ENCODE data around the gene TUBGCP6.

Gene TUBGCP6, protein sequence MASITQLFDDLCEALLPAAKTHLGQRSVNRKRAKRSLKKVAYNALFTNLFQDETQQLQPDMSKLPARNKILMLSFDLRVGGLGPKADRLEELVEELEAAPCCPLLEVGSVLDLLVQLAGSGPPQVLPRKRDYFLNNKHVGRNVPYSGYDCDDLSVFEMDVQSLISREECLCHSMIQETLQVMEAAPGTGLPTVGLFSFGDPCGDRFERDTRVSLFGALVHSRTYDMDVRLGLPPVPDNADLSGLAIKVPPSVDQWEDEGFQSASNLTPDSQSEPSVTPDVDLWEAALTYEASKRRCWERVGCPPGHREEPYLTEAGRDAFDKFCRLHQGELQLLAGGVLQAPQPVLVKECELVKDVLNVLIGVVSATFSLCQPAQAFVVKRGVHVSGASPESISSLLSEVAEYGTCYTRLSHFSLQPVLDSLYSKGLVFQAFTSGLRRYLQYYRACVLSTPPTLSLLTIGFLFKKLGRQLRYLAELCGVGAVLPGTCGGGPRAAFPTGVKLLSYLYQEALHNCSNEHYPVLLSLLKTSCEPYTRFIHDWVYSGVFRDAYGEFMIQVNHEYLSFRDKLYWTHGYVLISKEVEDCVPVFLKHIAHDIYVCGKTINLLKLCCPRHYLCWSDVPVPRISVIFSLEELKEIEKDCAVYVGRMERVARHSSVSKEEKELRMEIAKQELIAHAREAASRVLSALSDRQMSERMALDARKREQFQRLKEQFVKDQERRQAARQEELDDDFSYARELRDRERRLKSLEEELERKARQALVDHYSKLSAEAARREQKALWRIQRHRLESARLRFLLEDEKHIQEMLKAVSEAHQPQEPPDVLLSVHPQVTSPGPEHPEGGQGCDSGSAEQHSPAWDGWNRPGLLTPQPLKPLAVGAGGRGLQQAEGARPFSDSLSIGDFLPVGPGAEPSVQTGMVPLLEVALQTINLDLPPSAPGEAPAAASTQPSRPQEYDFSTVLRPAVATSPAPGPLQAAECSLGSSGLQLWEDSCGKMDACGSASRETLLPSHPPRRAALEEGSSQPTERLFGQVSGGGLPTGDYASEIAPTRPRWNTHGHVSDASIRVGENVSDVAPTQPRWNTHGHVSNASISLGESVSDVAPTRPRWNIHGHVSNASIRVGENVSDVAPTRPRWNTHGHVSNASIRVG (N-terminal part only)

DNA sequence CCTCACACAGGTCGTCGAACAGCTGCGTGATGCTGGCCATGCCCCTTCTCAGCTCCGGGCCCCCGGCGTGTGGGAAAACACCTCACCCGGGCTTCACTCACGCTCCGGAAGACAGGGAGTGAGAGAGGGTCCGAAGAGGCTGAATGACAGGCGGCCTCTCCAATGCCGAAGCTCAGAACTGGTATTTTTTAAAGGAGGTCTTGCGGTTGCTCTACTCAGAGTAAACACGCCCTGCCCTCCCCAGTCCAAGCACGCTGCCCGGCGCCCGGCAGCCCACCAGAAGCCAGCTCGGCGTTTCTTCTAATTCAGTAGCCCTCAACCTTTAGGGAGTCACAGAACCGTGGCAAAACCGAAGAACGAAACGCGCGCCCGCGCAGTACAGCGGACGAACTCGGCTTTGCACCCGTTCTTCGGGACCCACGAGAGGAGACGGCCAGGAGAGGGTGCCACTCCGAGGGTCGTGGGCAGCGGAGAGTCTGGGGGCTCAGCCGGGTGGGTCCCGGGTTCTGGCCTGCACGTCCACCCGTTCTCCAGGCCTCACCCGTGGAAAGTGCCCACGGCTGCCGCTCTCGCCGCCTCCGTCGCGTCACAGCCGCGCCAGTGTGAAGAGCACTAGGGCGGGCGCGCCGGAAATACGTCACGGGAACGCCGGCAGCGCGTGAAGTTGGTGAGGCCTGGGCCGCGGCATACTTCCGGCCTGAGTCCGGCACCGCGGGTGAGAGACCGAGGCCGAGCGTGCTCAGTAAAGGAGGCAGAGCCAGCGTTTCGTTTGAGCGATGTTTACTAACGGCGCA, at the start of gene TUBGCP6:
TSS of gene TUBGCP6 (minus strand) at position 604 of the 794 bp plus-strand sequence. CDS start at position 40, 564 bp downstream.
- Mint-ChIP-seq H3K27ac (peak within 1 kb of the TSS; percentile 96), H3K4me3 (peak within 1 kb of the TSS; percentile 98), H3K4me1 (peaks cover 30% of the 10 kb centered on the region), H3K36me3 (peaks cover 8% of the 10 kb centered on the region), H3K9me3 (no peaks in the 10 kb centered on the region), H3K27me3 (no peaks in the 10 kb centered on the region)
- DNase-seq (ENCODE audit: low spot score in 2 of 2) (peak; percentile 86 to 94), ATAC-seq (ENCODE audit: low read depth) (peak; percentile 74)

DNA sequence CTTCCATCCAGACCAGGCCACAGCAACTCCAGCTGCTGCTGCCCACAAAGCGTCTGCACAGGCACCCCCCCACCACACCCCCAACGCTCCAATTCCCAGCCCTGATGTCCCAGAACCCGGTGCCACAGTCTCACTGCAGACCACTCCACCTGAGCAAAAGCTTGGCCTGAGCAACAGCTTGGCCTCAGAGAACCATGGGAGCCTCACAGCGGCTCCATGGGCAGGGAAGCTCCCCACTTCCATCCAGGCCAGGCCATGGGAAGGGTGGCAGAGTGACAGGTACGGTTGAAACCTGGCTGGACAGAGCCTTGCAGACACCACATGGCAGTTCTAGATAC, 49.5 kb upstream of the TUBGCP6 start:
- no peak for DNase-seq (ENCODE audit: low spot score in 2 of 2)
- no peak overlapping the region for H3K4me3 Mint-ChIP-seq
- no peaks in the 10 kb centered on the region for H3K9me3 Mint-ChIP-seq
- H3K27ac Mint-ChIP-seq, result no peak overlapping the region
- peaks cover 27% of the 10 kb centered on the region for H3K4me1 Mint-ChIP-seq
- ATAC-seq (ENCODE audit: low read depth), result no peak
- peaks cover 15% of the 10 kb centered on the region for H3K27me3 Mint-ChIP-seq
- no peaks in the 10 kb centered on the region for H3K36me3 Mint-ChIP-seq

DNA sequence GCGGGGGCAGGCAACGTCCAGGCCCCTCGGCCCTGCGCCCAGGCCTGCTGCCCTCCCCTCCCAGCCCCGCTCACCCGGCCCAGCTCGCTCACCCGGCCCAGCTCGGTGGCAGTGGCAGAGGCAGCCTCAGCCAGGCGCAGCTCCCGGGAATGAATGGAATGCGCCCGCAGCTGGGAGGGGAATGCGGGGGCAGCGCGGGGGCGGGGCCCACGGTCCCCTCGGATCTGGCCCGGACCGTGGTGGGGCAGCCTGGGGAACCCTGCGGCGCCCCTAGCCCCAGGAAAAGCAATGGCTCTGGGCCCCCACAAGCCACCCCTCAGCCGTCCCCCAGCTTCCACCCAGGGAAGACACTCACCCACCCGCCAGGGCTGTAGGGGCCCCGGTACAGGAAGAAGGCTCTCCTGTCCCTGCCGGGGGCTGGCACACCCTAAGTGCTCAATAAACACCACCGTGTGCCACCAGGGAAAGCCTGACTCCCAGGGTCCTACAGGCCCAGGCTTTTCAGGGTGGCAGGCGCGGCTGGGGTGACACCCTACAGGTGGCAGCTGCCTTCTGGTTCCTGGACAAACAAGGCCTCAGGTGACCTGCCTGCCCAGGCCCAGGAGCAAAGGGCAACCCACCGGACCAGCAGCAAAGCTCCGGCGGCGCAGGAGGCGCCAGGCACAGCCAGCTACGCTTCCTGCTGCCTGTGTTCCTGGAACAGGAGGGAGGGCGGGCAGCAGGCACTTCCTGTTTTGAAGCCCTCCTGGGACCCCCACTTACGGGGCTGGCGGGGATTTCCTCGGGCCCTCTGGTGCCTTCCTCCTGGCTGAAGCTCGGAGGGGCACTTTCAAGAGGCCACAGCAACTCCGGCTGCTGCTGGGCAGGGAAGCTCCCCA, 48.9 kb upstream of the TUBGCP6 start:
- ATAC-seq (ENCODE audit: low read depth), result peak; percentile 30
- Mint-ChIP-seq H3K4me1 (peaks cover 24% of the 10 kb centered on the region), H3K4me3 (no peak overlapping the region), H3K36me3 (no peaks in the 10 kb centered on the region), H3K27me3 (peaks cover 12% of the 10 kb centered on the region), H3K9me3 (no peaks in the 10 kb centered on the region), H3K27ac (no peak overlapping the region)
- no peak for DNase-seq (ENCODE audit: low spot score in 2 of 2)

DNA sequence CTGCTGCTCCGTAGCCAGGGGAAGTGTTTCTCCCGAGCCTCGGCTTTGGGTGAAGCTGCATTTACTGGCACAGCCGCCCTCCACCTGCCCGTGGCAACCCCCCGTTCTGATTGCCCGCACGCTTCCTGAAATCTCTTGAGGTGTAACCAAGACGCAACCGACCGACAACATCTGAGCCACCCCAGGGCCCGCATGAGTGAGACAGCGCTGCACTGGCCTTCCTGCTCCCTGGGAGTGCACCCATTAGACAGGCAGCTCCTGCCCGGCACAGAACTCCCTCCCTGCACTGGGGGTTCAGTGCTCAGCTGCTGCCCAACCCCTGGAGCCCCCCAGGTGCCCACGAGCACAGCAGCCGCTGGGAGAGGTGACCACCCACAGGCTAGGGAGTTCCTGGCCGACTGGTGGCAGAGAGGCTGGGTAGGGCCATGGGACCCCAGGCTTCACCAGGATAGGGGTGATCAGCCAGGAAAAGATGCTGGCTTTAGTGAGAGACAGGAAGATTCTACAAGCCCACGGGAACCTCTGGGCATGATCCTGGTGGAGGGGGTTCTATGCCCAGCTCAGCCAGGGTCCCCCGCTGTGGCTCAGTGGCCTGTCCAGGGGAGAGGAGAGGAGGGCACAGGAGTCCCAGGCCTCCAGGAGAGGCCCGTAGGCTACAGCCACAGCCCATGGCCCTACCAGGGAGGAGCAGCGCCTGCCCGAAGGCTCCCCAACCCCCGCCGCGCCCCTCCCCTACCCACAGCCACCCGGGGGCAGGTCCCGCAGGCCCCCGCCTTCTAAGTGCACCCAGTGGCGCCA, 48.0 kb upstream of the TUBGCP6 start:
- Mint-ChIP-seq H3K27ac (peak overlapping the region; percentile 35), H3K4me1 (peaks cover 24% of the 10 kb centered on the region), H3K36me3 (no peaks in the 10 kb centered on the region), H3K9me3 (no peaks in the 10 kb centered on the region), H3K4me3 (peak overlapping the region; percentile 59), H3K27me3 (peaks cover 12% of the 10 kb centered on the region)
- ATAC-seq (ENCODE audit: low read depth) (peak; percentile 88), DNase-seq (ENCODE audit: low spot score in 2 of 2) (peak in 1 of 2 donors; percentile 64)

DNA sequence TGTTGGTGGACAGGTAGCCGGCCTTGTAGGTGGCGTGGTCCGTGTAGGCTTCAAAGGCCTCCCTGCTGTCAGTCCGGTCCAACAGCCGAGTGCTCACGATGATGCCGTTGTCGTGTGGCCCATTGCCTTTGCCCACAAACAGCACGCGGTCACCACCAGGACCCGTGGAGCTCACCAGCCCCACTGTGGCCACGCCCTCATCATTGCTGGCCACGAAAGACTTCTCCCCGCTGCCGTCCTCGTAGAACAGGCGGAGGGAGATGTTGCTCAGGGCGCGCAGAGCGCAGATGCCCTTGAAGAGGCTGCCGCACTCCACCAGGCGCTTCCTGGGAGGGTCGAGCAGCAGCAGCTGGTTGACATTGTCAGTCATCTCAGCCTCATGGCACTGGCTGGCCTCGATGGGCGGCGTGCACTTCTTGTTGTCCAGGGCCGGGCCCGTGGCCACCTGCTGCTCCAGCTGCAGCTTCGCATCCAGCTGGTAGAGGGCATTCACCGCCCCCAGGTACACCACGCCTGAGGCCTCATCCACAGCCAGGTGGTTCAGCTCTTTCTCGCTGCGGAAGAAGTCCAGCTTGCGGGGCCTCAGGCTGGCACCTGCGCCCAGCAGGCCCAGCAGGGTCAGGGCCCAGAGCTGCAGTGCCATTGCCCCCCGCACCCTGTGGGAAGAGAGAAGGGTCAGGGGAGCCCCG, 45.3 kb upstream of the TUBGCP6 start:
- DNase-seq (ENCODE audit: low spot score in 2 of 2) (no peak), ATAC-seq (ENCODE audit: low read depth) (no peak)
- peaks cover 19% of the 10 kb centered on the region for H3K4me1 Mint-ChIP-seq
- H3K36me3 Mint-ChIP-seq, result no peaks in the 10 kb centered on the region
- no peak overlapping the region for H3K27ac Mint-ChIP-seq
- H3K27me3 Mint-ChIP-seq, result peaks cover 9% of the 10 kb centered on the region
- no peaks in the 10 kb centered on the region for H3K9me3 Mint-ChIP-seq
- H3K4me3 Mint-ChIP-seq, result no peak overlapping the region

DNA sequence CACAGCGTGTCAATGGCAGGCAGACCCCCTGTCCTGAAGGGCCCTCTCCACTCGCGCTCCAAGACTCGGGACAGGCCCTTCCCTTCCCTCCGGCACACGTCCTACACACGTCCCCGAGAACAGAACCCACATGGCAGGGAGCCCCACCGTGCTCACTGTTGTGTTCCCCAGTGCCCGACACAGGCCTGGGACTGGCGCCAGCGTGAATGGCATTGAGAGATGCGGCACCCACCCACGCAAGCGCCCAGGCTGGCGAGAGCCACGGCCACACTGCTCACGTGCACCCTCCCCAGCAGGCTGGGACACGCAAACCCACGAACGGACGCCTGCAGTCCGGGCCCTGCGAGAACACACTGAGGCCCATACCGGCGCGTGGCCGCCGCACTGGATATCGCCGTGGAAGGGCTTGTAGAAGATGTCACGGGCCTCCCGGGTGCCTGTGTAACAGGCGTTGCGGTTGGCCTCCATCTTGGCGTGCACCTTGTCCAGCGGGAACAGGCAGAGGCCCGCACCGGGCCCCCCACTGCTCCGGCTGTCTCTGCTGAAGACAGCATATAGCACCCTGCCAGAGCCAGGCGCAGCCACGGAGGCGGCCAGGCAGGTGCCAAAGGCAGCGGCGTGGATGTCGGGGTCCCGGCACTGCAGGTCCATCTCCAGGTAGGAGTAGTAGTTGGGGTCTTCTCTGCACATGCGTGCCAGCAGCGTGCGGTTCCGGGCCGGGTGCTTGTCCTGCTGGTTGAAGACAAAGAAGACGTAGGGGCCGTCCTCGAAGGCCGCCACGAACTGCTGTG, 44.5 kb upstream of the TUBGCP6 start:
- Mint-ChIP-seq H3K9me3 (no peaks in the 10 kb centered on the region), H3K36me3 (no peaks in the 10 kb centered on the region)
- ATAC-seq (ENCODE audit: low read depth), result no peak

DNA sequence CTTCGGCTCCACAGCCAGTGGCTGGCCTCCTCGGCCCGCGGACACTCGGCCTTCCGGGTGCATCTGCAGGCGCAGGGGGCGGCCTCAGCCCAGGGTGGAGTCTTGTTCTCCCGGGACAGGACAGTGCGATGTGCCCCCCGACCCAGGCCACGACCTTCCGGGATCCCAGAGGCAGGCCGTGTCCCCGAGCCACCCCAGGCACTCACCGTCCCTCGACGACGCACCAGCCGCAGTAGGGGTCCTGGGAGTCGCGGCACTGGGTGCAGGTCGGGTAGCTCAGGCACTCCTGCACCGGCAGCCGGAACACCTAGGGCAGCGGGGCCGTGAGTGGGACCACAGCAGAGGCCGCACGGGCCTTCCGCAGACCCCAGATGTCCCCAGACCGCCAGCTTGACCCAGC, 42.9 kb upstream of the TUBGCP6 start:
- no peaks in the 10 kb centered on the region for H3K36me3 Mint-ChIP-seq
- H3K4me1 Mint-ChIP-seq, result peaks cover 15% of the 10 kb centered on the region
- no peak overlapping the region for H3K4me3 Mint-ChIP-seq
- peaks cover 9% of the 10 kb centered on the region for H3K27me3 Mint-ChIP-seq
- H3K27ac Mint-ChIP-seq, result no peak overlapping the region
- no peak for DNase-seq (ENCODE audit: low spot score in 2 of 2)
- H3K9me3 Mint-ChIP-seq, result no peaks in the 10 kb centered on the region
- ATAC-seq (ENCODE audit: low read depth), result no peak

More for the DNA sequence above, 44.5 kb upstream of the TUBGCP6 start:
- DNase-seq (ENCODE audit: low spot score in 2 of 2), result no peak
- H3K4me1 Mint-ChIP-seq, result peaks cover 19% of the 10 kb centered on the region
- no peak overlapping the region for H3K4me3 Mint-ChIP-seq
- H3K27me3 Mint-ChIP-seq, result peaks cover 9% of the 10 kb centered on the region
- H3K27ac Mint-ChIP-seq, result no peak overlapping the region

DNA sequence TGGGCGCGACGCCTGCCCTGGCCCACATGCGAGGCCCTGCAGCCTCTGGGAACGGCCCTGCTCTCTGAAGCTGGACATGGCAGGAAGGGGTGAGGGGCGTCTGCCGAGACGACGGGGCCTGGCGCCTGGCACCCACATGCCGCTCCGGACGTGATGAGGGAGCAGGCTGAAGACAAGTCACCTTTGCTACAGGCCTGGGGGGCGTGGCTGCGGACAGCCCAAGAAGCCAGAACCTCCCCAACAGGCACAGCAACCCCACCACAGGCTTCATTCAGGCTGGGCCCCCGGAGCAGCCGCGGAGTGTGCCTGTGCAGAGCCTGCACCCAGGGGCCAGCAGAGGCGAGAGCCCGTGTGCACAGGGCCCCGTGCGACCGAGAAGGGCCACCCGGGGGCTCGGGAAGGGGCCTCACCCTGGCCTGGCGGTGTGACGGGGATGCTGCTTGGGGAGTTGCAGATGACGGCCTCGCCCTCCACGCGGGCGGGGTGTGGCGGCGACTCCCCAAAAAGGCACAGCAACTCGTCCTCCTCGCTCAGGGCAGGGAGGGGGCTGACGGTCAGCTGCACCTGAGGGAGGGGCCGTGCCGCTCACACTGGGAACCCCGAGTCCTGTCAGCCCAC, 42.0 kb upstream of the TUBGCP6 start:
- H3K27me3 Mint-ChIP-seq, result peaks cover 7% of the 10 kb centered on the region
- ATAC-seq (ENCODE audit: low read depth) (no peak), DNase-seq (ENCODE audit: low spot score in 2 of 2) (no peak)
- no peak overlapping the region for H3K27ac Mint-ChIP-seq
- H3K9me3 Mint-ChIP-seq, result no peaks in the 10 kb centered on the region
- H3K4me3 Mint-ChIP-seq, result no peak overlapping the region
- H3K4me1 Mint-ChIP-seq, result peaks cover 9% of the 10 kb centered on the region
- H3K36me3 Mint-ChIP-seq, result no peaks in the 10 kb centered on the region

DNA sequence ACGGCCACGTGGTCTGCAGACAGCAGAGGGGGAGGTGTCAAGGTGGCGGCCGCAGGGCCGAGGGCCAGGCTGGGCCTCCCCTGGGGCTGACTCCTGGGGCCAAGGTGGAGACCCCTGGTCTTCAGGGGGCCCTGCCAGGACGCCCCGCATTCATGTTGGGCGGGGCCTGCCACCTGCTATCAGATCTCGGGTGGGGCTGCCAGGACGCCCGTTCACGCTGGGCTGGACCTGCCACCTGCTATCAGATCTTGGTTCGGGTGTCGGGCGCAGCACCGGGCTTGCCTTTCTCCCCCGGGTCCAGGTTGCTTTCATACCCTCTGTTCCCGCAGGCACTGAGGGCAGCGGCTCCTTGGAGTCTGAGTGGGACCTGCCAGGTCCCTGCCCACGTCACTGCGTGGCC, 41.5 kb upstream of the TUBGCP6 start:
- H3K9me3 Mint-ChIP-seq, result no peaks in the 10 kb centered on the region
- DNase-seq (ENCODE audit: low spot score in 2 of 2) (no peak), ATAC-seq (ENCODE audit: low read depth) (no peak)
- H3K4me3 Mint-ChIP-seq, result no peak overlapping the region
- H3K27me3 Mint-ChIP-seq, result peaks cover 3% of the 10 kb centered on the region
- H3K4me1 Mint-ChIP-seq, result peaks cover 3% of the 10 kb centered on the region
- no peaks in the 10 kb centered on the region for H3K36me3 Mint-ChIP-seq
- no peak overlapping the region for H3K27ac Mint-ChIP-seq

DNA sequence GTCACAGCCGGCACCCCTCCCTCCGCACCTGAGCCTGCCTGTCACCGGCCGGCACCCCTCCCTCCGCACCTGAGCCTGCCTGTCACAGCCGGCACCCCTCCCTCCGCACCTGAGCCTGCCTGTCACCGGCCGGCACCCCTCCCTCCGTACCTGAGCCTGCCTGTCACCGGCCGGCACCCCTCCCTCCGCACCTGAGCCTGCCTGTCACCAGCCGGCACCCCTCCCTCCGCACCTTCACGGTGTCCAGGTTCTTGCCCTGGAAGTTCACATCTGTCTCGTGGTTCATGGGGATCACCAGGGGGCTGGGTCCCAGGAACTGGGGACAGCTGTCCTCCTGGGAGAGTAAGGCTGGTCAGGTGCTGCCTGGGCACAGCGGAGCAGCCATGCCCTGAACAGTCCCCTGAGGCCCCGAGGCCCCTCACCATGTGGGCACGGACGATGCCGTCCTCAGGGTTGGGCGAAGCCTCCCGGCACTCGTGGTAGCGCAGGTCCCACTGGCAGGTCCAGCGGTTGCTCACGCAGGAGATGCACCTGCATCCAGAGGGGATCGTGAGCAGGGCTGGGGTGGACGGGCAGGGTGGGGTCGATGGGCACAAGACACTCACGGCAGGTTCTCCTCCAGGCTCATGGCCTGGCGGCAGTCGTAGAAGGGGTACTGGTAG, 40.9 kb upstream of the TUBGCP6 start:
- Mint-ChIP-seq H3K4me1 (no peaks in the 10 kb centered on the region), H3K27ac (no peak overlapping the region), H3K4me3 (no peak overlapping the region), H3K9me3 (no peaks in the 10 kb centered on the region), H3K36me3 (no peaks in the 10 kb centered on the region), H3K27me3 (peaks cover 3% of the 10 kb centered on the region)
- ATAC-seq (ENCODE audit: low read depth), result no peak
- no peak for DNase-seq (ENCODE audit: low spot score in 2 of 2)
